KMS-11 (cell line): ENCODE measurements around the gene GNB1L.

Experiments
- H2AFZ ChIP-seq: fragments of 200-600 bp; sonication (generic); 2 replicates; pipeline ENCODE4 v1.6.1; 2016; ENCODE audit warnings: antibody characterized with exemption, mixed run types, low read depth
- H3K27ac ChIP-seq: fragments of 200-600 bp; sonication (generic); 2 replicates; pipeline ENCODE4 v1.6.1; 2016; ENCODE audit warnings: mild to moderate bottlenecking, mixed run types
- H3K27me3 ChIP-seq: fragments of 200-600 bp; sonication (generic); 2 replicates; pipeline ENCODE4 v1.6.1; 2017; ENCODE audit warnings: mild to moderate bottlenecking, low read depth, mixed run types, moderate library complexity; ENCODE audit not compliant: insufficient read depth
- H3K36me3 ChIP-seq: fragments of 200-600 bp; sonication (generic); 2 replicates; pipeline ENCODE4 v1.6.1; 2017; ENCODE audit warnings: mild to moderate bottlenecking, mixed run types; ENCODE audit not compliant: insufficient read depth
- H3K4me1 ChIP-seq: fragments of 200-600 bp; sonication (generic); 2 replicates; pipeline ENCODE4 v1.6.1; 2016; ENCODE audit warnings: mild to moderate bottlenecking, low read depth, mixed run types; ENCODE audit not compliant: poor library complexity, severe bottlenecking
- H3K4me2 ChIP-seq: fragments of 200-600 bp; sonication (generic); 2 replicates; pipeline ENCODE4 v1.7.0; 2016; ENCODE audit warnings: mild to moderate bottlenecking, mixed run types
- H3K4me3 ChIP-seq: fragments of 200-600 bp; sonication (generic); IDR thresholded peaks from 2 replicates; pipeline ENCODE4 v1.6.1; 2017; ENCODE audit warnings: low read depth, low read length, mixed read lengths; ENCODE audit not compliant: insufficient read depth
- H3K79me2 ChIP-seq: fragments of 200-600 bp; sonication (generic); 2 replicates; pipeline ENCODE4 v1.6.1; 2016; ENCODE audit warnings: low read depth, mixed run types; ENCODE audit not compliant: insufficient read depth
- H3K9ac ChIP-seq: fragments of 200-600 bp; sonication (generic); 2 replicates; pipeline ENCODE4 v1.6.1; 2016; ENCODE audit warnings: mild to moderate bottlenecking, mixed run types
- H4K20me1 ChIP-seq: fragments of 200-600 bp; sonication (generic); 2 replicates; pipeline ENCODE4 v1.6.1; 2016; ENCODE audit warnings: mild to moderate bottlenecking, mixed run types; ENCODE audit not compliant: insufficient read depth
- CTCF ChIP-seq: fragments of 200-600 bp; sonication (generic); conservative IDR thresholded peaks from 2 replicates; pipeline ENCODE4 v1.6.1; 2017; ENCODE audit warnings: low read depth, mild to moderate bottlenecking, antibody characterized with exemption, low read length, moderate library complexity, mixed read lengths

GNB1L gene

GRCh38 chr22:19876314-19876940 is 21.8 kb upstream of the GNB1L start:
- no peaks in the 10 kb centered on the region for H4K20me1 ChIP-seq
- no peak overlapping the region for H2AFZ ChIP-seq
- no peak overlapping the region for H3K4me2 ChIP-seq
- H3K27me3 ChIP-seq: no peaks in the 10 kb centered on the region
- H3K36me3 ChIP-seq: no peaks in the 10 kb centered on the region
- no peak for TF ChIP-seq CTCF
- no peak overlapping the region for H3K4me3 ChIP-seq
- H3K27ac ChIP-seq: no peak overlapping the region
- H3K4me1 ChIP-seq: no peaks in the 10 kb centered on the region
- H3K9ac ChIP-seq: no peak overlapping the region
- no peaks in the 10 kb centered on the region for H3K79me2 ChIP-seq

GRCh38 chr22:19875531-19876313 is 21.0 kb upstream of the GNB1L start:
- TF ChIP-seq CTCF: no peak
- no peaks in the 10 kb centered on the region for H3K36me3 ChIP-seq
- no peaks in the 10 kb centered on the region for H3K27me3 ChIP-seq
- no peaks in the 10 kb centered on the region for H3K4me1 ChIP-seq
- H3K4me2 ChIP-seq: no peak overlapping the region
- no peak overlapping the region for H3K4me3 ChIP-seq
- no peaks in the 10 kb centered on the region for H3K79me2 ChIP-seq
- no peak overlapping the region for H2AFZ ChIP-seq
- H3K27ac ChIP-seq: no peak overlapping the region
- H3K9ac ChIP-seq: no peak overlapping the region
- no peaks in the 10 kb centered on the region for H4K20me1 ChIP-seq

GRCh38 chr22:19875061-19875530 is 20.4 kb upstream of the GNB1L start:
- Histone ChIP-seq H3K4me3 (no peak overlapping the region), H4K20me1 (no peaks in the 10 kb centered on the region), H2AFZ (no peak overlapping the region), H3K79me2 (no peaks in the 10 kb centered on the region), H3K36me3 (no peaks in the 10 kb centered on the region), H3K4me2 (no peak overlapping the region), H3K27me3 (no peaks in the 10 kb centered on the region), H3K9ac (no peak overlapping the region), H3K4me1 (no peaks in the 10 kb centered on the region), H3K27ac (no peak overlapping the region)
- TF ChIP-seq CTCF: no peak

- no peak overlapping the region for H3K27ac ChIP-seq
- H3K79me2 ChIP-seq: no peaks in the 10 kb centered on the region
- no peak for TF ChIP-seq CTCF
- no peak overlapping the region for H3K9ac ChIP-seq
- H3K4me1 ChIP-seq: no peaks in the 10 kb centered on the region
- H3K4me2 ChIP-seq: no peak overlapping the region
- H2AFZ ChIP-seq: no peak overlapping the region
- H3K36me3 ChIP-seq: no peaks in the 10 kb centered on the region
- no peak overlapping the region for H3K4me3 ChIP-seq
- H4K20me1 ChIP-seq: no peaks in the 10 kb centered on the region
- no peaks in the 10 kb centered on the region for H3K27me3 ChIP-seq
Observed at GRCh38 chr22:19874307-19875060, 19.8 kb upstream of the GNB1L start.
